A673 (cell line): Measurements from ENCODE around the gene AGPAT3.

Experiments used
- CTCF ChIP-seq: fragments of 300-800, 200-600 bp; sonication (generic); conservative IDR thresholded peaks from 2 replicates; pipeline ENCODE4 v1.5.1; 2017; ENCODE audit warnings: low read depth, mild to moderate bottlenecking, antibody characterized with exemption, low read length, moderate library complexity, mixed read lengths
- EZH2 ChIP-seq: fragments of 200-600 bp; sonication (generic); IDR thresholded peaks from 2 replicates; pipeline ENCODE4 v1.6.1; 2017; ENCODE audit warnings: borderline replicate concordance, low read depth, mild to moderate bottlenecking, mixed read lengths, antibody characterized with exemption, low read length; ENCODE audit not compliant: poor library complexity, severe bottlenecking

- no peak for TF ChIP-seq CTCF
- no peak for TF ChIP-seq EZH2
These were observed 15.3 kb downstream of the AGPAT3 start for GRCh38 chr21:43880111-43880985.
